ENCODE results near the gene RAI14. TPM values are rescaled to one million over a fixed set of nuclear protein-coding genes. Genes with fewer than 3 reads are reported as not detected.
"Not testable (repeated sequence)": the region's sequence is repeated elsewhere in the genome, so short reads cannot be mapped to it uniquely, and the experiment has no call there.

The RAI14 gene
- total RNA-seq, 2 experiments from 2014 or later = 0.92 to 12.3 TPM

DNA sequence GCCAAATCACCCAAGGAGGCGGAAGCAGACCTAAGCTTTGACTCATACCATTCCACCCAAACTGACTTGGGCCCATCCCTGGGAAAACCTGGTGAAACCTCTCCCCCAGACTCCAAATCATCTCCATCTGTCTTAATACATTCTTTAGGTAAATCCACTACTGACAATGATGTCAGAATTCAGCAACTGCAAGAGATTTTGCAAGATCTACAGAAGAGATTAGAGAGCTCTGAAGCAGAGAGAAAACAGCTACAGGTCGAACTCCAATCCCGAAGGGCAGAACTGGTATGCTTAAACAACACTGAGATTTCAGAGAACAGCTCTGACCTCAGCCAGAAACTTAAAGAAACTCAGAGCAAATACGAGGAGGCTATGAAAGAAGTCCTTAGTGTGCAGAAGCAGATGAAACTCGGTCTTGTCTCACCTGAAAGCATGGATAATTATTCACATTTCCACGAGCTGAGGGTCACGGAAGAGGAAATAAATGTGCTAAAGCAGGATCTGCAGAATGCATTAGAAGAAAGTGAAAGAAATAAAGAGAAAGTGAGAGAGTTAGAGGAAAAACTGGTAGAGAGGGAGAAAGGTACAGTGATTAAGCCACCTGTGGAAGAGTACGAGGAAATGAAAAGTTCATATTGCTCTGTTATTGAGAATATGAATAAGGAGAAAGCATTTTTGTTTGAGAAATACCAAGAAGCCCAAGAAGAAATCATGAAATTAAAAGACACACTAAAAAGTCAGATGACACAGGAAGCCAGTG is 167.0 kb downstream of the RAI14 start:
- TF ChIP-seq, protein P1, sequence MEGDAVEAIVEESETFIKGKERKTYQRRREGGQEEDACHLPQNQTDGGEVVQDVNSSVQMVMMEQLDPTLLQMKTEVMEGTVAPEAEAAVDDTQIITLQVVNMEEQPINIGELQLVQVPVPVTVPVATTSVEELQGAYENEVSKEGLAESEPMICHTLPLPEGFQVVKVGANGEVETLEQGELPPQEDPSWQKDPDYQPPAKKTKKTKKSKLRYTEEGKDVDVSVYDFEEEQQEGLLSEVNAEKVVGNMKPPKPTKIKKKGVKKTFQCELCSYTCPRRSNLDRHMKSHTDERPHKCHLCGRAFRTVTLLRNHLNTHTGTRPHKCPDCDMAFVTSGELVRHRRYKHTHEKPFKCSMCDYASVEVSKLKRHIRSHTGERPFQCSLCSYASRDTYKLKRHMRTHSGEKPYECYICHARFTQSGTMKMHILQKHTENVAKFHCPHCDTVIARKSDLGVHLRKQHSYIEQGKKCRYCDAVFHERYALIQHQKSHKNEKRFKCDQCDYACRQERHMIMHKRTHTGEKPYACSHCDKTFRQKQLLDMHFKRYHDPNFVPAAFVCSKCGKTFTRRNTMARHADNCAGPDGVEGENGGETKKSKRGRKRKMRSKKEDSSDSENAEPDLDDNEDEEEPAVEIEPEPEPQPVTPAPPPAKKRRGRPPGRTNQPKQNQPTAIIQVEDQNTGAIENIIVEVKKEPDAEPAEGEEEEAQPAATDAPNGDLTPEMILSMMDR (conservative IDR thresholded peaks at IDR 0.05; ENCODE audit: low read length) = no peak
- TF ChIP-seq EZH2phosphoT487 (IDR thresholded peaks at IDR 0.05; ENCODE audit: borderline replicate concordance, low read depth, low read length) = no peak
- Histone ChIP-seq H3K79me2 (ENCODE audit: insufficient read depth, low read depth, low read length) (no peaks in the 10 kb centered on the region), H3K4me2 (ENCODE audit: low read length) (peak overlapping the region; percentile 52), H3K4me1 (ENCODE audit: insufficient read depth, low read length, poor library complexity, severe bottlenecking) (peaks cover 24% of the 10 kb centered on the region), H3K4me3 (ENCODE audit: low read depth, low read length, poor library complexity, severe bottlenecking) (peak overlapping the region; percentile 32), H3K9me3 (ENCODE audit: low read length) (no peaks in the 10 kb centered on the region), H3K27ac (ENCODE audit: low read depth, low read length, poor library complexity, severe bottlenecking) (peak overlapping the region; percentile 57), H2AFZ (ENCODE audit: low read length) (peak overlapping the region; percentile 62), H4K20me1 (ENCODE audit: insufficient read depth, low read length) (no peaks in the 10 kb centered on the region), H3K36me3 (ENCODE audit: insufficient read depth, low read length) (no peaks in the 10 kb centered on the region), H3K9me2 (ENCODE audit: insufficient read depth, low read length) (no peaks in the 10 kb centered on the region)
- no TSS peak for BruUV-seq (replicated peaks)
- intact Hi-C loops (cut with micrococcal nuclease; ENCODE audit: unreplicated experiment) = no loop called here
- ChIA-PET CTCF (ENCODE audit: unreplicated experiment) (interaction anchor here (0.6 kb wide), 1 partner anchor 326 kb away, joined by 3 read pairs; no protein-coding TSS in a partner anchor), POLR2A (interaction anchor here (0.6 to 4.3 kb wide), 9 partner anchors 10 to 92 kb away, joined by 3 to 22 read pairs (median 4); partner anchors contain the start of genes BRIX1, RAD1 and TTC23L)
- no peak for DNase-seq (ENCODE audit: low spot score)

DNA sequence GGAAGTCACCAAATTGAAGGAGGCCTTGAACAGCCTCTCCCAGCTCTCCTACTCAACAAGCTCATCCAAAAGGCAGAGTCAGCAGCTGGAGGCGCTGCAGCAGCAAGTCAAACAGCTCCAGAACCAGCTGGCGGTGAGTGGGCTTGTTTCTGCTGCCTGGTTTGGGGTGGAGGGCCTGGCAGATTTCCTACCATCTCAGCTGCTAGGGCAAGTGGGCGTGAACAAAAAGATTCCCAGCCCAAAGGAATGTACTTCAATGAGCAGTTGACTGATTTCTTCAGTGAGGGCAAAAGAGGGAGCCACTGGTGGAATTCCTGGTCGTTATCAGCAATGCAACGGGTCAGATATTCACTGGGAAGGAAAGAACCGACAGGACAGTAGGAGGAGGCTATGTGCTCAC is 170.2 kb downstream of the RAI14 start:
- BruUV-seq (replicated peaks) = no TSS peak
- peaks cover 30% of the 10 kb centered on the region for H3K4me1 ChIP-seq (ENCODE audit: insufficient read depth, low read length, poor library complexity, severe bottlenecking)
- H3K36me3 ChIP-seq (ENCODE audit: insufficient read depth, low read length) = no peaks in the 10 kb centered on the region
- CTCF ChIA-PET (ENCODE audit: unreplicated experiment) = interaction anchor here (1.0 kb wide), 1 partner anchor 77 kb away, joined by 3 read pairs; no protein-coding TSS in a partner anchor
- TF ChIP-seq EZH2phosphoT487 (IDR thresholded peaks at IDR 0.05; ENCODE audit: borderline replicate concordance, low read depth, low read length) = no peak
- no peak overlapping the region for H3K27ac ChIP-seq (ENCODE audit: low read depth, low read length, poor library complexity, severe bottlenecking)
- intact Hi-C loops (cut with micrococcal nuclease; ENCODE audit: unreplicated experiment) = no loop called here
- H2AFZ ChIP-seq (ENCODE audit: low read length) = no peak overlapping the region
- H3K79me2 ChIP-seq (ENCODE audit: insufficient read depth, low read depth, low read length) = no peaks in the 10 kb centered on the region
- DNase-seq (ENCODE audit: low spot score) = no peak
- no peaks in the 10 kb centered on the region for H3K9me2 ChIP-seq (ENCODE audit: insufficient read depth, low read length)
- H4K20me1 ChIP-seq (ENCODE audit: insufficient read depth, low read length) = no peaks in the 10 kb centered on the region
- POLR2A ChIA-PET = interaction anchor here (1.0 to 4.3 kb wide), 3 partner anchors 9 to 15 kb away, joined by 6 to 16 read pairs (median 8); partner anchors contain the start of gene TTC23L
- no peak overlapping the region for H3K4me3 ChIP-seq (ENCODE audit: low read depth, low read length, poor library complexity, severe bottlenecking)
- no peaks in the 10 kb centered on the region for H3K9me3 ChIP-seq (ENCODE audit: low read length)
- H3K4me2 ChIP-seq (ENCODE audit: low read length) = no peak overlapping the region; the same call in 1 of the 2 replicates

DNA sequence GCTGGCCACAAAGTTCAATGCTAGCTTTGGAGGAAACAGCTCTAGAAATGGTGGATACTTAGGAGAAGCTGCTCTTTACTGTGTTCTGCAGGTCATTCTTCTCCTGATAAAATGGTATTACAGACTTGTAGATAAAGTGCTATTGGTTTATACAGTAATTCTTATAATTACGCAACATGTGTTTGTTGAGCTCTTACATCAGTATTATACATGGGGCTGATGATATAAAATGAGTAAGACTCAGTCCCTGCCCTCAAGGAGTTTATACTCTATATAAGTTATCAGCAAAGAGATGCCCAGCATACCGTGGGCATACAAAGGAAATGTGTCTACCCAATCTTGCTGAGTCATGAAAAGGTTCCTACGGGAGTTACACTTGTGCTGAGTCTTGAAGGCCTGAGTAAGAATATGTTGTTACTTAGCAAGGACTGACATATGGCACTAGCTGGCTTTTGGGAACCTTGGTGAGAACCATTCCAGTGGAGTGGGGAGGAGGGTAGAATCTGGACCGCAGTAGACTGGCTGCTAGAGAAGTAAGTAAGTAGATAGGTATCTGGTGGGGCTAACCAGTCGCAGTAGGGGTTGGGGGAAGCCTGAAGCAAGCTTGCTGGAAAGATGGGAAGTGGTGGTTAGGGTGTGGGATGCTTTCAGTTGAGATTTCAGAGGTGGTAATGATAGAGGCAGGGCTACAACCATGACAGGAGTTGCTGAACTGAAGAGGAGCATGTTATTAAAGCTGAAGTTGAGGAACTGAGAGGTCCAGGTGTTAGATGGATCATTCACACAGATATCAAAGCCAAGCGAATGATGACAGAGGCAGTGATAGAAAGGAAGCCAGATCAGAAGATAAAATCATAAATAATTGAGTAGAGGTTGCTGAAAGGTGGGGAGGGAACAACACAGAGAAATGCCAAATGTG is 171.7 kb downstream of the RAI14 start:
- Histone ChIP-seq H3K79me2 (ENCODE audit: insufficient read depth, low read depth, low read length) (no peaks in the 10 kb centered on the region), H3K27ac (ENCODE audit: low read depth, low read length, poor library complexity, severe bottlenecking) (peak overlapping the region; percentile 48), H3K9me3 (ENCODE audit: low read length) (no peaks in the 10 kb centered on the region), H3K4me2 (ENCODE audit: low read length) (peak overlapping the region; percentile 38), H3K4me1 (ENCODE audit: insufficient read depth, low read length, poor library complexity, severe bottlenecking) (peaks cover 29% of the 10 kb centered on the region), H3K9me2 (ENCODE audit: insufficient read depth, low read length) (no peaks in the 10 kb centered on the region), H2AFZ (ENCODE audit: low read length) (no peak overlapping the region), H4K20me1 (ENCODE audit: insufficient read depth, low read length) (no peaks in the 10 kb centered on the region), H3K4me3 (ENCODE audit: low read depth, low read length, poor library complexity, severe bottlenecking) (peak overlapping the region; percentile 1), H3K36me3 (ENCODE audit: insufficient read depth, low read length) (no peaks in the 10 kb centered on the region)
- ChIA-PET CTCF (ENCODE audit: unreplicated experiment) (no interaction called here), POLR2A (interaction anchor here (0.5 to 4.3 kb wide), 8 partner anchors 8 to 1404 kb away, joined by 3 to 16 read pairs (median 4); partner anchors contain the start of genes BRIX1, RAD1 and TTC23L)
- no TSS peak for BruUV-seq (replicated peaks)
- intact Hi-C loops (cut with micrococcal nuclease; ENCODE audit: unreplicated experiment) = no loop called here
- TF ChIP-seq, protein P1 (conservative IDR thresholded peaks at IDR 0.05; ENCODE audit: low read length) = no peak
- TF ChIP-seq EZH2phosphoT487 (IDR thresholded peaks at IDR 0.05; ENCODE audit: borderline replicate concordance, low read depth, low read length) = no peak
- DNase-seq (ENCODE audit: low spot score) = peak; percentile 69

DNA sequence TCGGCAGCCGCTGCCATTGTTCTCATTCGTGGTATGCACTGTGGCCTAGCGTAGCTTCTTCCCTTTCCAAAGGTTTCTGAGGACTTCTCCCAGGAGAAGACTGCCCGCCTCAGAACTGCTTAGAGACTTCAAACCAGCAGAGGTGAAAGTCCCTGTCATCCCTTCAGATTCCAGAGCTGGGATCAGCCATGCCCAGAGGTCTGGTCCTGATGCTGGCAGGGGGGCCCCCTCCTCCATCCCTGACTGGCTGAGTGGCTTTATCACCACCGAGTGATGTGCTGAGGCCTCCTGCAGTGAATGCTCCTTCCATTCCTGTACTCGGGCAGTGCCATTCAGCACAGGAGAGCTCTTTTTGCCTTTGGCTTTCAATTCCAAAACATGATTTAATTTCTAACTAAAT is 174.7 kb downstream of the RAI14 start:
- BruUV-seq (replicated peaks); H3K27ac ChIP-seq (ENCODE audit: low read depth, low read length, poor library complexity, severe bottlenecking); H3K79me2 ChIP-seq (ENCODE audit: insufficient read depth, low read depth, low read length); H4K20me1 ChIP-seq (ENCODE audit: insufficient read depth, low read length); CTCF ChIA-PET (ENCODE audit: unreplicated experiment); DNase-seq (ENCODE audit: low spot score); H3K4me2 ChIP-seq (ENCODE audit: low read length); H3K36me3 ChIP-seq (ENCODE audit: insufficient read depth, low read length); H3K9me2 ChIP-seq (ENCODE audit: insufficient read depth, low read length); H2AFZ ChIP-seq (ENCODE audit: low read length); H3K4me3 ChIP-seq (ENCODE audit: low read depth, low read length, poor library complexity, severe bottlenecking); H3K9me3 ChIP-seq (ENCODE audit: low read length); POLR2A ChIA-PET; intact Hi-C loops (cut with micrococcal nuclease; ENCODE audit: unreplicated experiment): not testable (repeated sequence)
- H3K4me1 ChIP-seq (ENCODE audit: insufficient read depth, low read length, poor library complexity, severe bottlenecking) = peaks cover 13% of the 10 kb centered on the region
